Measurements from ENCODE around the gene NDUFC2. TPM values are rescaled to one million over a fixed set of nuclear protein-coding genes. Genes with fewer than 3 reads are reported as not detected.
"Not testable (repeated sequence)": the region's sequence is repeated elsewhere in the genome, so short reads cannot be mapped to it uniquely, and the experiment has no call there.

Gene NDUFC2
- total RNA-seq, 5 donors from 2014 or later (not counting 1 experiment from before 2014, with no cell fraction given): 40.8 to 93.8 (median 88.1) TPM

- no peaks in the 10 kb centered on the region for H3K9me3 Mint-ChIP-seq
- no peaks in the 10 kb centered on the region for H3K36me3 Mint-ChIP-seq
- Histone ChIP-seq H3K4me1 (ENCODE audit: control insufficient read depth in 1 of 2, extremely low read depth in 1 of 2, insufficient read depth in 2 of 2, low read length in 2 of 2) (no peaks in the 10 kb centered on the region), H3K27ac (ENCODE audit: low read length) (no peak overlapping the region), H3K4me3 (ENCODE audit: control insufficient read depth in 1 of 2, extremely low read depth in 1 of 2, low read length in 1 of 2) (no peak overlapping the region), H3K27me3 (replicated peaks in 1 of 2; ENCODE audit: control insufficient read depth in 2 of 2, extremely low read depth in 1 of 2, insufficient read depth in 2 of 2, low read length in 1 of 2) (no peaks in the 10 kb centered on the region), H3K36me3 (ENCODE audit: control insufficient read depth in 2 of 2, extremely low read depth in 1 of 2, insufficient read depth in 1 of 2, low read length in 1 of 2) (no peaks in the 10 kb centered on the region), H3K9me3 (no peaks in the 10 kb centered on the region)
- H3K27ac Mint-ChIP-seq: no peak overlapping the region
- ATAC-seq (replicated peaks in 1 of 4): no peak
- DNase-seq: no peak
- CTCF ChIA-PET: no interaction called here
- 97% methylated on average over 3 of the region's 3 CpGs for WGBS (ENCODE audit: insufficient coverage)
- H3K4me3 Mint-ChIP-seq: no peak overlapping the region
- no peaks in the 10 kb centered on the region for H3K4me1 Mint-ChIP-seq
- POLR2A ChIA-PET: no interaction called here
- H3K27me3 Mint-ChIP-seq: no peaks in the 10 kb centered on the region
These were observed 48.0 kb downstream of the NDUFC2 start for GRCh38 chr11:78031629-78032028.

- H3K27ac Mint-ChIP-seq: no peak overlapping the region
These were observed 49.0 kb downstream of the NDUFC2 start for GRCh38 chr11:78030429-78031325.

GRCh38 chr11:78028423-78028822, 51.2 kb downstream of the NDUFC2 start:
- POLR2A ChIA-PET; H3K4me1 Mint-ChIP-seq; H3K4me3 Mint-ChIP-seq; H3K27ac Mint-ChIP-seq; H3K9me3 ChIP-seq; DNase-seq; H3K27me3 ChIP-seq (replicated peaks in 1 of 2; ENCODE audit: control insufficient read depth in 2 of 2, extremely low read depth in 1 of 2, insufficient read depth in 2 of 2, low read length in 1 of 2); H3K9me3 Mint-ChIP-seq; ATAC-seq (replicated peaks in 1 of 4); H3K27me3 Mint-ChIP-seq; H3K4me3 ChIP-seq (ENCODE audit: control insufficient read depth in 1 of 2, extremely low read depth in 1 of 2, low read length in 1 of 2); H3K4me1 ChIP-seq (ENCODE audit: control insufficient read depth in 1 of 2, extremely low read depth in 1 of 2, insufficient read depth in 2 of 2, low read length in 2 of 2); H3K36me3 ChIP-seq (ENCODE audit: control insufficient read depth in 2 of 2, extremely low read depth in 1 of 2, insufficient read depth in 1 of 2, low read length in 1 of 2); H3K36me3 Mint-ChIP-seq; H3K27ac ChIP-seq (ENCODE audit: low read length): not testable (repeated sequence)
- WGBS (ENCODE audit: insufficient coverage): 100% methylated on average over 2 of the region's 9 CpGs
- CTCF ChIA-PET: interaction anchor here in 1 of 2 donors (0.7 kb wide), 1 partner anchor 29 kb away, joined by 6 read pairs; no protein-coding TSS in a partner anchor

More at GRCh38 chr11:78030429-78031325, 49.0 kb downstream of the NDUFC2 start:
- 34% methylated on average over 2 of the region's 7 CpGs for WGBS (ENCODE audit: insufficient coverage)
- Mint-ChIP-seq H3K9me3 (no peaks in the 10 kb centered on the region), H3K36me3 (no peaks in the 10 kb centered on the region), H3K27me3 (no peaks in the 10 kb centered on the region), H3K4me3 (no peak overlapping the region), H3K4me1 (no peaks in the 10 kb centered on the region)
- CTCF ChIA-PET: interaction anchor here (0.5 to 0.7 kb wide), 3 partner anchors 23 to 644 kb away, joined by 3 to 11 read pairs (median 5); no protein-coding TSS in a partner anchor
- Histone ChIP-seq H3K36me3 (ENCODE audit: control insufficient read depth in 2 of 2, extremely low read depth in 1 of 2, insufficient read depth in 1 of 2, low read length in 1 of 2) (no peaks in the 10 kb centered on the region), H3K9me3 (no peaks in the 10 kb centered on the region), H3K4me1 (ENCODE audit: control insufficient read depth in 1 of 2, extremely low read depth in 1 of 2, insufficient read depth in 2 of 2, low read length in 2 of 2) (no peaks in the 10 kb centered on the region), H3K27me3 (replicated peaks in 1 of 2; ENCODE audit: control insufficient read depth in 2 of 2, extremely low read depth in 1 of 2, insufficient read depth in 2 of 2, low read length in 1 of 2) (no peaks in the 10 kb centered on the region), H3K27ac (ENCODE audit: low read length) (no peak overlapping the region), H3K4me3 (ENCODE audit: control insufficient read depth in 1 of 2, extremely low read depth in 1 of 2, low read length in 1 of 2) (no peak overlapping the region)
- no peak for ATAC-seq (replicated peaks in 1 of 4)
- POLR2A ChIA-PET: interaction anchor here in 1 of 2 donors (0.7 kb wide), 1 partner anchor 18 kb away, joined by 6 read pairs; no protein-coding TSS in a partner anchor
- DNase-seq: no peak

GRCh38 chr11:78027759-78028158, 51.9 kb downstream of the NDUFC2 start:
- DNase-seq: no peak
- Histone ChIP-seq H3K4me1 (ENCODE audit: control insufficient read depth in 1 of 2, extremely low read depth in 1 of 2, insufficient read depth in 2 of 2, low read length in 2 of 2) (no peaks in the 10 kb centered on the region), H3K9me3 (no peaks in the 10 kb centered on the region), H3K27me3 (replicated peaks in 1 of 2; ENCODE audit: control insufficient read depth in 2 of 2, extremely low read depth in 1 of 2, insufficient read depth in 2 of 2, low read length in 1 of 2) (peaks cover 0 to 8% of the 10 kb centered on the region in 2 experiments), H3K4me3 (ENCODE audit: control insufficient read depth in 1 of 2, extremely low read depth in 1 of 2, low read length in 1 of 2) (no peak overlapping the region), H3K36me3 (ENCODE audit: control insufficient read depth in 2 of 2, extremely low read depth in 1 of 2, insufficient read depth in 1 of 2, low read length in 1 of 2) (no peaks in the 10 kb centered on the region), H3K27ac (ENCODE audit: low read length) (no peak overlapping the region)
- Mint-ChIP-seq H3K4me3 (no peak overlapping the region), H3K36me3 (no peaks in the 10 kb centered on the region), H3K27me3 (peaks cover 8% of the 10 kb centered on the region in 2 donors), H3K9me3 (no peaks in the 10 kb centered on the region), H3K4me1 (peaks cover 0 to 1% (median under 1%) of the 10 kb centered on the region in 3 donors), H3K27ac (no peak overlapping the region)
- CTCF ChIA-PET: no interaction called here
- ATAC-seq (replicated peaks in 1 of 4): no peak
- 100% methylated on average over 1 of the region's 2 CpGs for WGBS (ENCODE audit: insufficient coverage)
- POLR2A ChIA-PET: no interaction called here

- Histone ChIP-seq H3K4me3 (ENCODE audit: control insufficient read depth in 1 of 2, extremely low read depth in 1 of 2, low read length in 1 of 2) (no peak overlapping the region), H3K27ac (ENCODE audit: low read length) (no peak overlapping the region), H3K9me3 (no peaks in the 10 kb centered on the region), H3K4me1 (ENCODE audit: control insufficient read depth in 1 of 2, extremely low read depth in 1 of 2, insufficient read depth in 2 of 2, low read length in 2 of 2) (no peaks in the 10 kb centered on the region), H3K27me3 (replicated peaks in 1 of 2; ENCODE audit: control insufficient read depth in 2 of 2, extremely low read depth in 1 of 2, insufficient read depth in 2 of 2, low read length in 1 of 2) (peaks cover 2 to 18% of the 10 kb centered on the region in 2 experiments), H3K36me3 (ENCODE audit: control insufficient read depth in 2 of 2, extremely low read depth in 1 of 2, insufficient read depth in 1 of 2, low read length in 1 of 2) (no peaks in the 10 kb centered on the region)
- H3K27ac Mint-ChIP-seq: no peak overlapping the region
- no peaks in the 10 kb centered on the region for H3K36me3 Mint-ChIP-seq
- H3K9me3 Mint-ChIP-seq: no peaks in the 10 kb centered on the region
- peaks cover 20 to 21% of the 10 kb centered on the region in 2 donors for H3K27me3 Mint-ChIP-seq
- H3K4me1 Mint-ChIP-seq: peaks cover 0 to 7% (median 2%) of the 10 kb centered on the region in 3 donors
- ATAC-seq (replicated peaks in 1 of 4) (no peak), DNase-seq (no peak)
- no peak overlapping the region for H3K4me3 Mint-ChIP-seq
- ChIA-PET CTCF (no interaction called here), POLR2A (no interaction called here)
These were observed 54.3 kb downstream of the NDUFC2 start for GRCh38 chr11:78025378-78025777.

- no peak overlapping the region for H3K27ac ChIP-seq (ENCODE audit: low read length)
- ChIA-PET CTCF (no interaction called here), POLR2A (no interaction called here)
- ATAC-seq (replicated peaks in 1 of 4) (no peak), DNase-seq (no peak)
- peaks cover 0 to 7% (median 2%) of the 10 kb centered on the region in 3 donors for H3K4me1 Mint-ChIP-seq
- WGBS (ENCODE audit: insufficient coverage): 85% methylated on average over 2 of the region's 7 CpGs
- H3K4me3 ChIP-seq (ENCODE audit: control insufficient read depth in 1 of 2, extremely low read depth in 1 of 2, low read length in 1 of 2): no peak overlapping the region
- peaks cover 2 to 18% of the 10 kb centered on the region in 2 experiments for H3K27me3 ChIP-seq (replicated peaks in 1 of 2; ENCODE audit: control insufficient read depth in 2 of 2, extremely low read depth in 1 of 2, insufficient read depth in 2 of 2, low read length in 1 of 2)
- no peak overlapping the region for H3K4me3 Mint-ChIP-seq
- H3K9me3 ChIP-seq: no peaks in the 10 kb centered on the region
- no peaks in the 10 kb centered on the region for H3K36me3 Mint-ChIP-seq
- peaks cover 20 to 21% of the 10 kb centered on the region in 2 donors for H3K27me3 Mint-ChIP-seq
- no peaks in the 10 kb centered on the region for H3K36me3 ChIP-seq (ENCODE audit: control insufficient read depth in 2 of 2, extremely low read depth in 1 of 2, insufficient read depth in 1 of 2, low read length in 1 of 2)
- H3K9me3 Mint-ChIP-seq: no peaks in the 10 kb centered on the region
- H3K4me1 ChIP-seq (ENCODE audit: control insufficient read depth in 1 of 2, extremely low read depth in 1 of 2, insufficient read depth in 2 of 2, low read length in 2 of 2): no peaks in the 10 kb centered on the region
- H3K27ac Mint-ChIP-seq: no peak overlapping the region
These were observed 56.2 kb downstream of the NDUFC2 start for GRCh38 chr11:78023426-78023825.
